ENCODE data around the gene HABP4.

- TF ChIP-seq POLR2A (IDR thresholded peaks at IDR 0.05; ENCODE audit: low read length) (no peak), GATA1 (IDR thresholded peaks at IDR 0.05; ENCODE audit: low read depth, low read length) (no peak)
These were observed 7.5 kb upstream of the HABP4 start for GRCh38 chr9:96442491-96442890.

All from erythroblast (primary cell).